IMR-90 (cell line): ENCODE results near the gene EFNA5. TPM values are rescaled to one million over a fixed set of nuclear protein-coding genes. Genes with fewer than 3 reads are reported as not detected.

Experiments used
- ATAC-seq: fragments of 200-7000 bp; cut with Tn5 transposase; 2 replicates; pipeline ENCODE4 v1.9.1; 2020; ENCODE audit warnings: low read depth, mild to moderate bottlenecking, moderate library complexity
- BruUV-seq: library from RNA; stranded (reverse); fragments of 400-500 nt; replicated peaks from 2 replicates; lab custom pipeline; 2021; lab: Mats Ljungman, UMichigan
- CTCF ChIA-PET: fragments of 300-600 bp; formaldehyde crosslinking; extraction: SDS; loops from one replicate; lab custom pipeline; 2021; ENCODE audit warnings: antibody characterized with exemption; lab: Yijun Ruan, JAX
- POLR2A ChIA-PET: fragments of 300-600 bp; sonication (Branson Sonifier 250); formaldehyde crosslinking; loops from one replicate; lab custom pipeline; 2022; ENCODE audit warnings: antibody characterized with exemption; ENCODE audit not compliant: unreplicated experiment; lab: Charles Lee
- DNase-seq: peaks from one replicate; pipeline ENCODE4 v3.0.0; 2013
- H2AFZ ChIP-seq: replicated peaks from 2 replicates; pipeline ENCODE3; 2013; ENCODE audit warnings: low read length, mild to moderate bottlenecking; ENCODE audit not compliant: poor library complexity
- H2AK5ac ChIP-seq: 2 replicates; pipeline ENCODE4 v1.6.1; 2013; ENCODE audit warnings: low read depth, low read length, inconsistent platforms
- H2AK9ac ChIP-seq: replicated peaks from 2 replicates; pipeline ENCODE3; 2013; ENCODE audit warnings: mild to moderate bottlenecking, low read depth, low read length, moderate library complexity; ENCODE audit not compliant: poor library complexity
- H2BK120ac ChIP-seq: 2 replicates; pipeline ENCODE4 v1.6.1; 2013; ENCODE audit warnings: low read depth, low read length, inconsistent platforms
- H2BK15ac ChIP-seq: 3 replicates; pipeline ENCODE4 v1.6.1; 2013; ENCODE audit warnings: low read depth, low read length, inconsistent platforms
- H2BK20ac ChIP-seq: 2 replicates; pipeline ENCODE4 v1.6.1; 2013; ENCODE audit warnings: low read depth, mild to moderate bottlenecking, inconsistent platforms, low read length, moderate library complexity
- H2BK5ac ChIP-seq: 2 replicates; pipeline ENCODE4 v1.6.1; 2013; ENCODE audit warnings: mild to moderate bottlenecking, low read depth, low read length, inconsistent platforms; ENCODE audit not compliant: poor library complexity, severe bottlenecking
- H3K14ac ChIP-seq: replicated peaks from 2 replicates; pipeline ENCODE4 v1.6.1; 2013; ENCODE audit warnings: low read depth, low read length, inconsistent platforms
- H3K18ac ChIP-seq: 2 replicates; pipeline ENCODE4 v1.6.1; 2013; ENCODE audit warnings: low read depth, low read length, control low read depth
- H3K23ac ChIP-seq: 2 replicates; pipeline ENCODE4 v1.6.1; 2013; ENCODE audit warnings: low read depth, low read length, inconsistent platforms
- H3K27ac ChIP-seq: 2 replicates; pipeline ENCODE4 v1.5.1; 2013; ENCODE audit warnings: mild to moderate bottlenecking, control low read depth, low read length; ENCODE audit not compliant: insufficient read depth
- H3K27me3 ChIP-seq: 2 replicates; pipeline ENCODE4 v1.6.1; 2013; ENCODE audit warnings: low read length; ENCODE audit not compliant: control insufficient read depth, insufficient read depth
- H3K36me3 ChIP-seq: 2 replicates; pipeline ENCODE4 v1.6.1; 2013; ENCODE audit warnings: low read length, mixed read lengths; ENCODE audit not compliant: control insufficient read depth, insufficient read depth
- H3K4ac ChIP-seq: 2 replicates; pipeline ENCODE4 v1.6.1; 2013; ENCODE audit warnings: low read depth, low read length, inconsistent platforms
- H3K4me1 ChIP-seq: 2 replicates; pipeline ENCODE4 v1.6.1; 2013; ENCODE audit warnings: low read length, mixed read lengths; ENCODE audit not compliant: control insufficient read depth, insufficient read depth
- H3K4me2 ChIP-seq: 2 replicates; pipeline ENCODE4 v1.6.1; 2013; ENCODE audit warnings: low read depth, mild to moderate bottlenecking, control low read depth, low read length, moderate library complexity
- H3K4me3 ChIP-seq: 2 replicates; pipeline ENCODE4 v1.5.1; 2013; ENCODE audit warnings: low read depth, mild to moderate bottlenecking, control low read depth, low read length, moderate library complexity; ENCODE audit not compliant: insufficient read depth
- H3K56ac ChIP-seq: 2 replicates; pipeline ENCODE4 v1.6.1; 2013; ENCODE audit warnings: low read length, inconsistent platforms; ENCODE audit not compliant: insufficient read depth; ENCODE audit errors: extremely low read depth
- H3K79me1 ChIP-seq, 2 experiments: 2 replicates each; pipeline ENCODE4 v1.6.1; 2013; ENCODE audit warnings: low read length in 2 of 2, inconsistent platforms in 1 of 2, low read depth in 1 of 2
- H3K9ac ChIP-seq: 2 replicates; pipeline ENCODE4 v1.6.1; 2013; ENCODE audit warnings: low read depth, low read length, control low read depth
- H3K9me1 ChIP-seq: 2 replicates; pipeline ENCODE4 v1.6.1; 2013; ENCODE audit warnings: low read length, inconsistent platforms; ENCODE audit not compliant: insufficient read depth
- H3K9me3 ChIP-seq: 2 replicates; pipeline ENCODE4 v1.6.1; 2013; ENCODE audit warnings: low read length; ENCODE audit not compliant: control insufficient read depth, insufficient read depth
- H4K20me1 ChIP-seq: 2 replicates; pipeline ENCODE4 v1.6.1; 2013; ENCODE audit warnings: low read length, inconsistent platforms; ENCODE audit not compliant: insufficient read depth
- H4K5ac ChIP-seq: 2 replicates; pipeline ENCODE4 v1.6.1; 2013; ENCODE audit warnings: mild to moderate bottlenecking, low read depth, low read length, control low read depth
- H4K8ac ChIP-seq, 2 experiments: 2 replicates each; pipeline ENCODE4 v1.6.1; 2013; ENCODE audit warnings: low read depth in 2 of 2, low read length in 2 of 2, control low read depth in 1 of 2, inconsistent platforms in 1 of 2
- H4K91ac ChIP-seq: 2 replicates; pipeline ENCODE4 v1.6.1; 2013; ENCODE audit warnings: low read depth, low read length, inconsistent platforms; ENCODE audit not compliant: insufficient read depth
- FOS ChIP-seq: fragments of 150-350 bp; IDR thresholded peaks from 2 replicates; pipeline ENCODE4 v1.6.1; 2016; ENCODE audit warnings: low read depth, low read length
- MXI1 ChIP-seq: IDR thresholded peaks from 2 replicates; pipeline ENCODE4 v1.6.1; 2012; ENCODE audit warnings: low read depth, mild to moderate bottlenecking, low read length, moderate library complexity, borderline replicate concordance
- RFX5 ChIP-seq: IDR thresholded peaks from 2 replicates; pipeline ENCODE4 v1.8.0; 2012; ENCODE audit warnings: low read depth, mild to moderate bottlenecking, low read length, moderate library complexity
- SMC3 ChIP-seq: fragments of 150-350 bp; IDR thresholded peaks from 2 replicates; pipeline ENCODE4 v1.6.1; 2016; ENCODE audit warnings: low read depth, mild to moderate bottlenecking, antibody characterized with exemption, low read length, moderate library complexity
- WGBS, 2 experiments: methylation state at CpG; one replicate each; pipeline versions ENCODE4 v1.1.5 to v1.1.7; 2013; ENCODE audit warnings: missing lambda C conversion rate in 2 of 2; ENCODE audit not compliant: insufficient read length in 1 of 2; ENCODE audit errors: extremely low coverage in 2 of 2; 5-methylcytosine and 5-hydroxymethylcytosine counted together
- dilution Hi-C: fragments of 300-500 bp; cut with HindIII; formaldehyde crosslinking; loops from one replicate; pipeline ENCODE4 v1.14.3; 2018; ENCODE audit warnings: low sequenced_read_pairs; ENCODE audit not compliant: unreplicated experiment
- in situ Hi-C: fragments of 300-500 bp; cut with MboI; formaldehyde crosslinking; loops from 3 replicates; pipeline ENCODE4 v1.14.3; 2019; ENCODE audit warnings: low sequenced_read_pairs, inconsistent platforms, mixed read lengths
- intact Hi-C: fragments of 100-400 bp; cut with micrococcal nuclease; formaldehyde crosslinking; loops from 2 replicates; pipeline ENCODE4 v1.10.0; 2022
- polyA plus RNA-seq, 3 experiments: library from polyadenylated mRNA; depleted of rRNA; stranded (reverse); fragments of >200 nt; gene quantifications; 2 replicates each; pipeline ENCODE4 v1.2.3, GENCODE V29; 2012; ENCODE audit warnings: low replicate concordance in 1 of 3
- total RNA-seq: library from RNA; depleted of rRNA; stranded (reverse); fragments of >200 nt; gene quantifications from 2 replicates; pipeline ENCODE4 v1.2.3, GENCODE V29; 2012

Gene EFNA5
- total and polyA plus RNA-seq, 2 of the 4 experiments (the other 2 are of a cell fraction): 1.5 to 1.6 TPM

- Histone ChIP-seq H2AK5ac (no peak overlapping the region), H3K4me3 (no peak overlapping the region), H4K5ac (no peak overlapping the region), H2BK120ac (no peak overlapping the region), H3K36me3 (no peaks in the 10 kb centered on the region), H2BK15ac (no peak overlapping the region), H4K20me1 (no peaks in the 10 kb centered on the region), H2BK20ac (no peak overlapping the region), H3K18ac (no peak overlapping the region), H4K91ac (no peak overlapping the region), H3K9me1 (0 out of 2 replicates have a peak, but pooled peaks cover 8% of the 10 kb centered on the region), H3K4me2 (no peak overlapping the region), H3K9ac (no peak overlapping the region), H2BK5ac (no peak overlapping the region), H3K56ac (no peak overlapping the region), H3K14ac (no peak overlapping the region), H2AK9ac (no peak overlapping the region), H3K4ac (no peak overlapping the region), H3K79me1 (no peaks in the 10 kb centered on the region), H3K27ac (no peak overlapping the region), H2AFZ (no peak overlapping the region), H3K23ac (no peak overlapping the region), H3K27me3 (no peaks in the 10 kb centered on the region), H3K9me3 (no peaks in the 10 kb centered on the region), H3K4me1 (no peaks in the 10 kb centered on the region), H4K8ac (no peak overlapping the region)
- TF ChIP-seq MXI1 (no peak), RFX5 (no peak), FOS (no peak), SMC3 (no peak)
- intact Hi-C loops (no loop called here), dilution Hi-C loops (no loop called here), in situ Hi-C loops (no loop called here)
- ChIA-PET POLR2A (no interaction called here), CTCF (no interaction called here)
- BruUV-seq: no TSS peak
- ATAC-seq (no peak), DNase-seq (no peak)
- no CpG with 5 or more reads among the region's 1 CpG for WGBS, 2 experiments
Measured at GRCh38 chr5:107590686-107591085, 80.1 kb downstream of the EFNA5 start.
